DMS 273 treated with DMSO at 0.1 percent for 48 hours (cell line): Measurements from ENCODE around the gene CDV3.

Source experiments
- DNase-seq: peaks from one replicate; lab custom pipeline; 2025; lab: John Stamatoyannopoulos, UW

The CDV3 gene

DNA sequence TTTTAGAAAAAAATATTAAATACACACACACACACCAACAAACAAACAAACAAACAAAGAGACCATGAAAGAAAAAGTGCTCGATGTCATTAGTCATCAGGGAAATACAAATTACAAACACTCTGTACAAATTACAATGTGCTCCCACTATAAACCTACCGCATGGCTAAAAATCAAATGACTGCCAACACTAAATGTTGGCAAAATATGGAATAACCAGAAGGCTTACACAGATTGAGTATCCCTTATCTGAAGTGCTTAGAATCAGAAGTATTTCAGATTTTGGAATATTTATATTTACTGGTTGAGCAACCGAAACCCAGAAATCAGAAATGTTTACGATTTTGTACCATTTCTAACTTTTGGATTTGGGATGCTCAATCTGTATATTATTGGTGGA is 33.4 kb downstream of the CDV3 start:
- no peak for DNase-seq

DNA sequence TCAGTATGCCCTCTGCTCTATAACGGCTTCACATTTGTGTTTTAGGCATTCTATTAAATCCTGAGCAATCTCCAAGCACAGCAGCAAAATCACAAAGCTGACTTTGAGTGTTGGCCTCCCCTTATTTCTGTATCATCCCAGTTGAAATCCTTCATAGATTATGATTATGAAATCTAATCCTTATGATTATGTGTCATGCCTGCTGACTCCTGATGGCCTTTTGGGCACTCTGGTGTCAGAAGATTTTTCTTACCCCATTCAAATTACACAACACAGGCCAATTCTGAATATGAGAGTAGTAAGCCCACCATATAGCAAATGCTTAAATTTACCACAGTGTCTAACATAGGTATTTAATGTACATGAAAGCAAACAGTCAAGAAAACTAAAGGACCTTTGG is 34.3 kb downstream of the CDV3 start:
- no peak for DNase-seq

- DNase-seq: no peak
Measured at GRCh38 chr3:133608388-133608787, 34.9 kb downstream of the CDV3 start.

GRCh38 chr3:133610031-133610430 is 36.5 kb downstream of the CDV3 start:
- no peak for DNase-seq

DNA sequence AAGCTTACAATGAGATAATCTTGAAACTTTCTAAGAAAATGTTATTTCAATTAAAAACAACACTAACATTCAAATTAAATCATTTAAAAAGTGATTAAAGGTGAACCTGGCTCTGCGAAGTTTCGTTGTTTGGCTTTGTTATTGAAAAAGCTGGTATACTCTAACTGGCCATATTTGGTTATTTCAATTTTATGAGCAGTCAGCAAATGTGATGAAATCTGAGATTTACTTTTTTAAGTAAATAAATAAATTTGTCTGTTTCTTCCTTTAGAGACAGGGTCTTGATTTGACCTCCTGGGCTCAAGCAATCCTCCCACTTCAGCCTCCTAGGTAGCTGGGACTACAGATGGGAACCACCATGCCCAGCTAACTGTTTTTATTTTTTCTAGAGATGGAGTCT is 38.0 kb downstream of the CDV3 start:
- no peak for DNase-seq

- DNase-seq: no peak
Measured at GRCh38 chr3:133620066-133620784, 46.7 kb downstream of the CDV3 start.

DNA sequence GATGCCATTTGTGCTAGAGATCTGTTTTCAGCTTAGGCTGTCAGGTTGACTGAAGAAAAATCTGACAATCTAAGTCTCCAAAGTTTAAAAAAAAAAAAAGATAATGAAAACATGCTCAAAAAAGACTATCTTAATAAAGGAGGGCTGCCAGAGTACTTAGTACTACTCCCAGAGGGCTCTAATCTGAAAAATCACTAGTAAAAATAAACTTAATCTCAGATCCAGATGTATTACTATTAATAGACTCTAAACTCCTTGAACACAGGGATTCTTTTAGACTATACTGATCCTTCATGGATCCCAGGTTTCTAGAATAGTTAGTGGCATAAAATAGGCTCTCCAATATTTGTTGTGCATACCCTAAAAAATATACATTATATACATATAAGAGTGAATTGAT is 54.3 kb downstream of the CDV3 start:
- DNase-seq: no peak

DNA sequence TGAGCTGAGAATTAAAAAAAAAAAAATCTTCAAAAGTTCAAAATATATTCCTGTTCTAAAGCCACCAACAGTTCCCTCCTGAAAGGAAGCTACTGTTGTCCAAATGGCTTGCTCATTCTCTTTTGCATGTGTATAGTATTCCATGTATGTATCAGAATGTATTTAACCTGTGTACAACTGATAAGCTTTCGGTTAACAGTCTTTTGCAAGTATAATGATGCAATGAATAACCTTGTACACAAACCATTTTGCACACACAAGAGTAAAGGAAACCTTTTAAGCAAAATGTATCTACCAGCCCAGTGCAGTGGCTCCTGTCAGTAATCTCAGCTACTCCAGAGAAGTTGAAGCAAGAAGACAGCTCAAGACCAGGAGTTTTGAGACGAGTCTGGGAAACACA is 55.7 kb downstream of the CDV3 start:
- DNase-seq: no peak

DNA sequence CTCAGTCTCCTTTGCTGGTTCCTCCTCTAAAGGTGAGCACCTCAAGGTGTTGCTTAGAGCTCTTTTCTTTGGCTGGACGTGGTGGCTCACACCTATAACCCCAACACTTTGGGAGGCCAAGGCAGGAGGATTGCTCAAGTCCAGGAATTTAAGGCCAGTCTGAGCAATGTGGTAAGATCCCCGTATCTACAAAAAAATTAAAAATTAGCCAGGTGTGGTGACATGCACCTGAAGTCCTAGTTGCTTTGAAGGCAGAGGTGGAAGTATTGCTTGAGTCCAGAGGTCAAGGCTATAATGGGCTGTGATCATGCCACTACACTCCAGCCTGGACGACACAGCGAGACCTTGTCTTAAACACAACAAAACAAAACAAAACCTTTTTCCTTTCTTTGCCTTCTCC is 60.0 kb downstream of the CDV3 start:
- DNase-seq: no peak
